BJ (cell line): ENCODE data around the gene MT1B. TPM values are rescaled to one million over a fixed set of nuclear protein-coding genes. Genes with fewer than 3 reads are reported as not detected.
"Not testable (repeated sequence)": the region's sequence is repeated elsewhere in the genome, so short reads cannot be mapped to it uniquely, and the experiment has no call there.

Source experiments
- CTCF ChIA-PET: fragments of 350-600 bp; formaldehyde crosslinking; extraction: SDS; loops from one replicate; lab custom pipeline; 2021; ENCODE audit warnings: antibody characterized with exemption, inconsistent platforms; lab: Yijun Ruan, JAX
- POLR2A ChIA-PET: fragments of 300-600 bp; sonication (Branson Sonifier 250); formaldehyde crosslinking; extraction: SDS; loops from one replicate; lab custom pipeline; 2021; ENCODE audit warnings: antibody characterized with exemption; lab: Charles Lee
- DNase-seq: peaks from one replicate; pipeline ENCODE4 v3.0.0-alpha.2; 2011; ENCODE audit warnings: low read depth
- H3K27me3 ChIP-seq: 2 replicates; pipeline ENCODE4 v1.6.0; 2011; ENCODE audit warnings: low read length; ENCODE audit not compliant: control insufficient read depth, insufficient read depth
- H3K36me3 ChIP-seq: 2 replicates; pipeline ENCODE4 v1.5.1; 2011; ENCODE audit warnings: low read length; ENCODE audit not compliant: control insufficient read depth, insufficient read depth
- H3K4me3 ChIP-seq: 2 replicates; pipeline ENCODE4 v1.5.1; 2011; ENCODE audit warnings: low read depth, mild to moderate bottlenecking, control low read depth, low read length
- polyA plus RNA-seq: library from polyadenylated mRNA; depleted of rRNA; stranded (reverse); fragments of >200 nt; gene quantifications from 2 replicates; pipeline ENCODE4 v1.2.3, GENCODE V29; 2011
- TF ChIP-seq, protein P1 (sequence below): IDR thresholded peaks from 2 replicates; pipeline ENCODE4 v1.5.1; 2011; ENCODE audit warnings: low read depth, mild to moderate bottlenecking, control low read depth, inconsistent platforms, low read length, moderate library complexity; ENCODE audit not compliant: insufficient read depth

Gene MT1B
- polyA plus RNA-seq, 1 experiment, result not detected

DNA sequence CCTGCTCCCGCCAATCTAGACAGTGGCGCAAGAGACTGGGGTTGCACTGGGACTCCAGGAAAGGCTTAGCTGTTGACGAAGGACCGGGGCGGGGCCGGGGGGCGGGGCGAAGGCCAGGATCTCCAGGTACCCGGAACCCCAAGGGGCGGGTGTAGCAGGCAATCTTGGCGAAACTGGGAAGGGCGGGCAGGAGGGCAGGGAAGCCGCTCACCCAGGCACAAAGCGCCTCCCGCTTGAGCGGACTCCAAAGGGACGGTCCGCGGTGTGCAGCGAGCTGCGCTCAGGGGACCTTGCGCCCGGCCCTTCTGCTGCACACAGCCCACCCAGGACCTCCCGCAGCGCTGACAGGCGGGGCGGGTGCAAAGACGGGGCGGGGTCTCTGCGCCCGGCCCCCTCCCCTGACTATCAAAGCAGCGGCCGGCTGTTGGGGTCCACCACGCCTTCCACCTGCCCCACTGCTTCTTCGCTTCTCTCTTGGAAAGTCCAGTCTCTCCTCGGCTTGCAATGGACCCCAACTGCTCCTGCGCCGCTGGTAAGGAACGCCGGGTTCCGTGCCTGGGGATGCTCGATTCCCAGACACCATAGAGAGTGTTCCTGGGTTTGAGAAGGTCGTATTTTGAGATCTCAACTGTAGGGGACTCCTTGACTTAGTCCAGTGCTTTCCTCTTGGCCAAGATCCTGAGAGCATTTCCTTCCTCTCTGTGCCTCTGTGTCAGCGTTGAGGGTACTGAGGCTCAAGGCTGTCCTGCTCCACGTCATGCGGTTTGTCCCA lies 6.1 kb downstream of the MT1B start, which contains the start of gene MT1F:
Gene MT1F, plus strand, starts transcription at position 405 of the 772 bp plus-strand sequence. Its CDS starts 100 bp downstream, at position 505.
- peaks cover 23% of the 10 kb centered on the region for H3K27me3 ChIP-seq
- TF ChIP-seq, protein P1, sequence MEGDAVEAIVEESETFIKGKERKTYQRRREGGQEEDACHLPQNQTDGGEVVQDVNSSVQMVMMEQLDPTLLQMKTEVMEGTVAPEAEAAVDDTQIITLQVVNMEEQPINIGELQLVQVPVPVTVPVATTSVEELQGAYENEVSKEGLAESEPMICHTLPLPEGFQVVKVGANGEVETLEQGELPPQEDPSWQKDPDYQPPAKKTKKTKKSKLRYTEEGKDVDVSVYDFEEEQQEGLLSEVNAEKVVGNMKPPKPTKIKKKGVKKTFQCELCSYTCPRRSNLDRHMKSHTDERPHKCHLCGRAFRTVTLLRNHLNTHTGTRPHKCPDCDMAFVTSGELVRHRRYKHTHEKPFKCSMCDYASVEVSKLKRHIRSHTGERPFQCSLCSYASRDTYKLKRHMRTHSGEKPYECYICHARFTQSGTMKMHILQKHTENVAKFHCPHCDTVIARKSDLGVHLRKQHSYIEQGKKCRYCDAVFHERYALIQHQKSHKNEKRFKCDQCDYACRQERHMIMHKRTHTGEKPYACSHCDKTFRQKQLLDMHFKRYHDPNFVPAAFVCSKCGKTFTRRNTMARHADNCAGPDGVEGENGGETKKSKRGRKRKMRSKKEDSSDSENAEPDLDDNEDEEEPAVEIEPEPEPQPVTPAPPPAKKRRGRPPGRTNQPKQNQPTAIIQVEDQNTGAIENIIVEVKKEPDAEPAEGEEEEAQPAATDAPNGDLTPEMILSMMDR, result no peak
- POLR2A ChIA-PET, result interaction anchor here (0.6 kb wide), 2 partner anchors 11 to 50 kb away, joined by 4 to 16 read pairs; no protein-coding TSS in a partner anchor
- no peak for DNase-seq
- peak within 1 kb of the TSS; percentile 40 for H3K4me3 ChIP-seq
- no peaks in the 10 kb centered on the region for H3K36me3 ChIP-seq
- CTCF ChIA-PET, result no interaction called here

DNA sequence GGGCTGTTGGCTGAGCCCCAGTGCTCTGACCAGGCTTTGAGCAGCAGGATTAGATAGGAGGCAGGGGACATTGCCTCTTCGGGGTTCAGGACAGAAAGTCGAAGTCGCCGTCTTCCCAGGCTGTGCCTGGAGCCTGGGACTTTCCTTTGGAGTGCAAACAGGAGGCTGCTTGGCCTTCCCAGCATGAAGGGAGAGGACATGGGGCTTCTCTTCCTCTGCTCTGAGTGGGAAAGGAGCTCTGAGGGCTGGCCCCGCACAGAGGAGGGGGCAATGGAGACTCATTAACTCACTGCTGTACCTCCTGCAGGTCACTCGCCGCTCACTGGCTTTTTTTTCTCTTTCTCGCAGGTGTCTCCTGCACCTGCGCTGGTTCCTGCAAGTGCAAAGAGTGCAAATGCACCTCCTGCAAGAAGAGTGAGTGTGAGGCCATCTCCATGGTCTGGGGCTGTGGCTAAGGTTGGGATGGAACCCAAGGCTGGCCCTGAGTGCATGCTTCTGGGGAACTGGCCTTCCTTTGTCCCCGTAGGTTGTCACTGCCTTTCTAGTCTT lies 6.7 kb downstream of the MT1B start:
- ChIA-PET CTCF (no interaction called here), POLR2A (no interaction called here)
- no peak for DNase-seq
- peak overlapping the region; percentile 40; the same call in 1 of the 2 replicates for H3K4me3 ChIP-seq
- H3K27me3 ChIP-seq, result peaks cover 26% of the 10 kb centered on the region
- no peaks in the 10 kb centered on the region for H3K36me3 ChIP-seq
- TF ChIP-seq, protein P1, result no peak

DNA sequence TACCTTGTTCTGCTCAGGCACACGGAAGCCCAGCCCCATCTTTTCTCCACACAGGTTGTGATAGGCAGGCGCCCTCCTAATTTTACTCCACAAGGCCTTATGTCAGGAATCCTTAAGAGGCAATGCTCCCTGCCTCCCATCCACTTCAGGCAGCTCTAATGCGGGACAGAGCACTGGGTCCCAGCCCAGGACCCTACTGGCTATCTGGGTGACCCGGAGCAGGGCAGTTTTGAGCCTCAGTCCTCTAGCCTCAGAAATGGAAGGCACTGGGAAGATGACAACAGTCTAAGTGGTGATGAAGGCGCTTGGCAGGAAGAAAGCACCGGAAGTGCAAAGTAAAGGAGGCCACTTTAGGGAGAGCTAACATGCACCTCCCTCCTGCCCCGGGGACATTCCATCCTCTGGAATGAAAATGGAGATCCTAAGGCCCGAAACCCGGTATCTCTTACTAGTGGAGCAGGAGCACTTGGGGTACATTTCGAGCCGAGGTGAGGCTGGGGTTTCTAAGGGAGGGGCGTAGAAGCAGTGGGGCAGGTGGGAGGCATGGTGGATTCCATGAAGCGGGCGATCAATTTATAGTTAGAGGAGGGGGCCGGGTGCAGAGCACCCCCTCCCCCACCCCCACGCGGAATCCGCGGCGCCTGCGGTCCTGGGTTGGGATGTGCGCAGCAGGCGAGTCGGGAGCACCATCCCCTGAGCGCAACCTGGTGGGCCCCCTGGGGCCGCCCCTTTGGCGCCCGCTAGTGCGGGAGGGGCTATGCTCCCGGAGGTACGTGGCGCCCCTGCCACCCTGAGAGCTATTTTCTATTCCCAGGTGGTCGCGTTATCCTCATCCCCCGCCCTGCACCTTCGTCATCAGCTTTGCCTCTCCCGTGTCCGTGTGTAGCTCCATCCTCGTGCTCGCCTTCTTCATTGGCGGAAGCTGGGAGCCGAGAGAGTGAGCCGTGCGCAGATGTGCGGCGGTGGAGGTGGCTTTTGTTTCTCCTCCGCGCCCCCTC lies 11.0 kb downstream of the MT1B start:
- Histone ChIP-seq H3K4me3 (no peak overlapping the region), H3K27me3 (peaks cover 49% of the 10 kb centered on the region), H3K36me3 (no peaks in the 10 kb centered on the region)
- CTCF ChIA-PET, result interaction anchor here (1.0 to 1.2 kb wide), 2 partner anchors 13 to 86 kb away, joined by 4 read pairs; no protein-coding TSS in a partner anchor
- TF ChIP-seq, protein P1, result no peak
- POLR2A ChIA-PET, result no interaction called here
- no peak for DNase-seq

DNA sequence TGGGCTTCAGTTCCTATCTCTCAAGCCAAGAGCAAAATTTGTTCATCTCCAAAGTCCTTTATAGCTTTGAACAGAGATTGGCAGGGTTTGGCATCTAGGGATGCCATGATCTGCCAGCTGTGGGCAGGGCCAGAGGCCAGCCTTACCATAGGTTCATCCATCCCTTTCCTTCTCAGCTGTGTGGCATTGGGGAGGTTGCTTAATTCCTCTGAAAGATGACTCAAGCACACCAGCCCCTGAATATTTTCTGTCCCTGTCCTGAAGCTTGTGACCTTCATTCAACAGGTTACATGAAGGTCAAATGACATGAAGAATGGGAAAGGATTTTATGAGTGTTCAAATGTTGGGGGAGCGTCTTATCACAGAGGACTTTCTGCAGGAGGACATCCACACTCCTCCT lies 12.8 kb downstream of the MT1B start:
- Histone ChIP-seq H3K36me3 (no peaks in the 10 kb centered on the region), H3K4me3 (no peak overlapping the region), H3K27me3 (peaks cover 59% of the 10 kb centered on the region)
- TF ChIP-seq, protein P1, result no peak
- no peak for DNase-seq
- CTCF ChIA-PET, result no interaction called here
- POLR2A ChIA-PET, result no interaction called here

DNA sequence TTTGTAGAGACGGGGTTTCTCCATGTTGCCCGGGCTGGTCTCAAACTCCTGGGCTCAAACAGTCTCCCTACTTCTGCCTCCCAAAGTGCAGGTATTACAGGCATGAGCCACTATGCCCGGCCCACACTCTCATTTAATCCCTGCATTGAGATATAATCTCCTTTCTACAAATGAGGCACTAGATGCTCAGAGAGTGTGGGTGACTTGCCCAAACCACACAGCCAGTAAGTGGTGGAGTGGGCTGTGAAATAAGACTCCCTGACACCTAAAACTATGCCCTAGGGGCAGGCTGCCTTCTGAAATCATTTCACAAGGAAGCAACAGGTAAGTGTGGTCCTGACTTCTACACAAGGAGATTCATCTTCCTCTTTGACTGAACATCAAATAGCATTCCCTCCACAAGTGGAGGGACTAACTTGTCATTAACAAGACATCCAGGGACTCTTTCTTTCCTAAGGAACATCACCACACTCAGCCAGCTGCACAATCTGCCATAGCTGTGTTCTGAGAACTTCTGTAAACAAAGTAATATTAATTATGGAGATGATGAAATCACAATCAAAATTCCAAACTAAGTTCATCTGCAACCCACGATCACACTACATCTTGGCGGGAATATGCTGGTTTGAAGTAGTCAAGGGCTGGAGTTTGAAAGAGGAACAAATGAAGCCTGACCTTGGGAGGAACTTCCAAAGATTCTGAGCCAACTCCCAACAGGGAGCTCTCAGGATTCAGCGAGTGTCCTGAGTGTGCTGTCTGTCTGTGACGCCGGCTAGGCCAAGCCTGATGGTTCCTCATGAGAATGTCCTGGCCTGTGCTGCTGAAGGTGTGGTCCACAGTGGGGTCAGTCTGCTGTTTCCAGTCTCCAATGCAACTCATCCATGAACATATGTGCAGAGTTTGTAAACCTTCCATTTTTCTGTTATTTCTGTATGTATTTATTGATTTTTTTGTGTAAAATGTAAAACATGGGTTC lies 13.9 kb downstream of the MT1B start:
- H3K36me3 ChIP-seq, POLR2A ChIA-PET, CTCF ChIA-PET, DNase-seq, H3K4me3 ChIP-seq: not testable (repeated sequence)
- peaks cover 66% of the 10 kb centered on the region for H3K27me3 ChIP-seq
